Fibroblast of upper back skin (primary cell): Measurements from ENCODE around the gene PNPLA8.
A peak's percentile ranks its signal among the peaks of the same experiment; 100 is the strongest.
"Not testable (repeated sequence)": the region's sequence is repeated elsewhere in the genome, so short reads cannot be mapped to it uniquely, and the experiment has no call there.

Experiments
- DNase-seq: peaks from one replicate; pipeline ENCODE4 v3.0.0-alpha.2; 2013

PNPLA8 gene

DNA sequence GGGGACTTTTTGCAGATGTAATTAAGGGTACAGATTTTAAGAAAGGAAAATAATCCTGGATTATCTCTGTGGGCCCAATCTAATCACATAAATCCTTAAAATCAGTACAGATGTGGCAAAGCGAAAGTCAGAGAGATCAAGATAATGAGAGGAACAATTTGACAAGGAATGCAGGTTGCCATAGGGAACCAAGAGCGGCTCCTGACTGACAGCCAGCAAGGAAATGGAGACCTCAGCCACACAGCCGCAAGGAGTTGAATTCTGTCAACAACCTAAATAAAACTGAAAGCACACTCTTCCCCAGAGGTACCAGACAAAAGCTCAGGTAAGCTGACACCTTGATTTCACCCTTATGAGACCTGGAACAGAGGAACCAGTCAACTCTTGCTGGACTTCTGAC, 3.4 kb upstream of the PNPLA8 start:
- no peak for DNase-seq

DNA sequence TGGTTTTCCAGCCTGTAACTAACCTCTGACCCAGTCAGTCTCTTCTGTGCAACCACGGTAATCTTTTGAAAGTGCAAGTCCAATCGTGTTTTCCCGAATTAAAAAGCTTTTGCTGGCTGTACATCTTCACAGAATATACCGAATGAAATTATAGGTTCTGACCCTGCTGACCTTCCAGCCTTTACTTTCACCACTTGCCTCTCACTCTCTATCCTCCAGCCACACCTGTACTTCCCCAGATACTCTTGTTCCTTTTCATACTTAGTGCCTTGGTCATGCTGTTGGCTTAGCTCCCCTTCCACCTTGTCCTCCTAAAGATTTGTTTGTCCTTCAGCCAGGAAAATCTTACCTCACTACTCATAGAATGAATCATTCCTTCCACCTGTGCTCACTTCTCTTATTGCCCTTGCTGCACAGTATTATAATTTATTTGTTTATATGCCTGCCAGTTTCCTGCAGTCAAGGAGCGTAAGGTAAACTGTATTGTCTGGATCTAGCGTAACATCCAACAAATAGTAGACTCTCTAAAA, 2.3 kb upstream of the PNPLA8 start:
- DNase-seq, result no peak

DNA sequence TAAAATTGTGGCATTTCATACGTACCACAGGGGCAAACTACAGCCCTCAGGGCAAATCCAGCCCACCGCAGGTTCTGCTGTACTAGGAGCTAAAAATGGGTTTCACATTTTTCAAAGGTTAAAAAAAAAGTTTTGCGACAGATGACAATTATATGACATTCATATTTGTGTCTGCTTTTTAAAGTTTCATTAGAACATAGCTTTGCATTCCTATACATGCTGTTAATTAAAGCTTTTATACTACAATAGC, 758 bp upstream of the PNPLA8 start:
- no peak for DNase-seq

DNA sequence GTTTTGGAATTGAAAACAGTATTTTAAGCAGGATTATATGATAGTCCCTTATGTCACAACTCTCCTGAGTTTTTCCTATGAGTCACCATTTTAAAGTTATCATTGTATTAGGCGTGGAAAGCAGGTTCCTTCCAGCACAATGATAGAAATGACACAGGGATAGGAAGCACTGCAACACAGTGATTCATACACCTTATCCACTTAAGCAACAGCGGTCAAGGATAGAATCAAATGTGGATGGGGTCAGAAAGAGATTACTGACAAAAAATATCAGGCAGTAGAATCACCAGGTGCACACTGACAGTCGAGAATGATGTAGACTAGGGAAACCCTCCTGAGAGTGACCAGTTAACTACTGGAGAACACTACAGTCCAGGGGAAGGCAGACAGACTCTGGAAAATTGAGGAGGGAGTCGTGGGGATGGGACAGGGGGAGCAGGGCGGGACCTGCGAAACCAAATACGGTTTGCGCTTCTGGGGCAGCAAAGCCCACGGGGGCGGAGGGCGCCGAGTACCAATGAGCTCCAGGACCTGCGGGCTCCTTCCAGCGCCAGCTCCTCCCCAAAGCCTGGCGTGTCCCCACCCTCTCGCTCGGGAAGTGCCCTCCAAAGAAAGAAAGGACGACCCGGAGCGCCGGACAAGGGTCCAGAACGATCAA, 479 bp downstream of the PNPLA8 start:
- DNase-seq, result peak; percentile 78

DNA sequence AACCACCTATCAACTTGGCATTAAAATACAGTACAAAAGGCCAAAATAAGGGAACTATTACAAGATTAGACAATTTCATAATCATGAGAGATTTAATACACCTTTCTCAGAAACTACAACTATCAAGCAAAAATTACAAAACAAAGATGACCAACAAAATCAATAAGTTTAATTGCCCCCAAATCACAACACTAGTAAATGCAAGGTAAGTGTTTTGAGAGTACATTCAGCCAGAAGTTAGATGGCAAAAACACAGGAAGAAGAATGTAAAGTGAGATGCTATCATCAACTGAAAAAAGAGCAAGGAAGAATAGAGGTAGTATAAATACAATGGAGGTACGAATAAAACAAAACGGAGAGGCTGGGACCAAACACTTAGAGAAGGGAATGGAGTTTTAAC, 3.2 kb downstream of the PNPLA8 start:
- no peak for DNase-seq

DNA sequence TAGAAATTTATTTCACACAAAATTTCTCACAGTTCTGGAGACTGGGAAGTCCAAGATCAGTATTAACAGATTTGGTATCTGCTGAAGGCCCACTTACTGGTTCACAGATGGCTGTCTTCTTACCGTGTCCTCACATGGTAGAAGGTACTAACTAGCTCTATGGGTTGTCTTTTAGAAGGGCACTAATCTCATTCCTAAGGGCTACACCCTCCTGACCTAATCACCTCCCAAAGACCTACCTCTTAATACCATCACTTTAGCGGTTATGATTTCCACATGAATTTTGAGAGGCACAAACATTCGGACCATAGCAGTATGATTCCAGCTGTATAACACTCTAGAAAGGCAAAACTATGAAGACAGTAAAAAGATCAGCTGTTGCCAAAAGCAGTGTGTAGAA, 8.0 kb downstream of the PNPLA8 start:
- no peak for DNase-seq

DNA sequence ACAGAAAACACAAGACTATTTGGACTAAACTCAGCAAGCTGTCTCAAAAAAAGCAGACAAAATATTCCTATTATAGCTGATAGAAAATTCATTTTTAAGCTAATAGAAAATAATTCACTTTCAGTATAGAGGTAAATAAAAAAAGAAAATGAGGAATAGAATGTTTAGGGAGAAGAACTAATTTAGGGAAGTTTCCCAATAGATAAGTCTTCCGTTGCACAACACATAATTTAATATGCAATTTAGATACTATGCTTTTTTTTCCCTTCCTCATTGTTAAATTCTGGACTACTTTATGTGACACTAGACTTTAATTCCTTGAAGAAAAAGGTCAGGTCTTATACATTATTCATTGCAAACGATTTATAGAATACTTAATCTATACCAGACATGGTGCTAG, 10.3 kb downstream of the PNPLA8 start:
- DNase-seq, result no peak

DNA sequence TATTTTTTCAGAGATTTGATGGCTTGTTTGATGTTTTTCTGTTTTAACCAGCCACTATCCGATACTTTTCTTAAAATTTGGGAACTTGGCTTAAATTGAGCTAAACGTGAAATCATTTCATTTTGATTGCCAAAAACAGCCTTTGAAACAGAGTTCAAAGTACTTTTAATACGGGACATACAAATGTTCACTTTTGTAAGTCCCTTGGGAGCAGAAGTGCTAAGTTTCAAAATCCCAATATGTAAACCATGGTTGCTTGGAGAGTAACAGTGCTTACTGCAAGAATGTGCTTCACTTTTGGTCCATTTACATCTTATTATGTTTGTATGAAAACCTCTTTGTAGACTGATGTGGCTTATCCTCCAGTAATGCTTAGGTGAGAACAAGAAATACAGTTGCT, 10.9 kb downstream of the PNPLA8 start:
- DNase-seq, result no peak

DNA sequence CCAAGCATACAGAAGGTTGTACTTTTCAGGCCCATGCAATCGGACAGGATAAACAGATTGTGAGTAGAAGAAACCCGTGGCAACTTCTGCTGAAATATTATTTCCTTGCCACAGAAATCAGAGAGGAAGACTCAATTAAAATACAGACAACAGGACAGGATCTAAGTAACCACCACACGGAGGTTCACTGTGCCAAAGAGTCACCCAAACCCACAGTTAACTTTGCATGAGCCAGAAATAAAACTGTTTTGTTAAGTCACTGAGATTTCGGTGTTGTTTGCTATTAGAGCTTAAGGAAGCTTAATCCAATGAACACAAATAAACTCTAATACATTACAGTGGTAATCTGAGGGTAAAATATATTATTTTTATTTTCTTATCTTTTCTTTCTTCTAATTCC, 14.0 kb downstream of the PNPLA8 start:
- no peak for DNase-seq

DNA sequence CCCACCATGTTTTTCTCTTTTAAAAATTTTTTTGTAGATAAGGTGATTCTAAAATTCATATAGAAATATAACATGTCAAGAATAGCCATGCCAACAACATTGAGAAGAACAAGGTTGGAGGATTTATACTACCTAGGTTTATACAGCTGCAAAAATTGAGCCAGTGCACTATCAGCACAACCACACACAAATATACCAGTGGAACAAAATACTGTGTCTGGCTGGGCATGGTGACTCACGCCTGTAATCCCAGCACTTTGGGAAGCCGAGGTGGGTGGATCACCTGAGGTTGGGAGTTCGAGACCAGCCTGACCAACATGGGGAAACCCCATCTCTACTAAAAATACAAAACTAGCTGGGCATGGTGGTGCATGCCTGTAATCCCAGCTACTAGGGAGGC, 21.4 kb downstream of the PNPLA8 start:
- not testable (repeated sequence) for DNase-seq

DNA sequence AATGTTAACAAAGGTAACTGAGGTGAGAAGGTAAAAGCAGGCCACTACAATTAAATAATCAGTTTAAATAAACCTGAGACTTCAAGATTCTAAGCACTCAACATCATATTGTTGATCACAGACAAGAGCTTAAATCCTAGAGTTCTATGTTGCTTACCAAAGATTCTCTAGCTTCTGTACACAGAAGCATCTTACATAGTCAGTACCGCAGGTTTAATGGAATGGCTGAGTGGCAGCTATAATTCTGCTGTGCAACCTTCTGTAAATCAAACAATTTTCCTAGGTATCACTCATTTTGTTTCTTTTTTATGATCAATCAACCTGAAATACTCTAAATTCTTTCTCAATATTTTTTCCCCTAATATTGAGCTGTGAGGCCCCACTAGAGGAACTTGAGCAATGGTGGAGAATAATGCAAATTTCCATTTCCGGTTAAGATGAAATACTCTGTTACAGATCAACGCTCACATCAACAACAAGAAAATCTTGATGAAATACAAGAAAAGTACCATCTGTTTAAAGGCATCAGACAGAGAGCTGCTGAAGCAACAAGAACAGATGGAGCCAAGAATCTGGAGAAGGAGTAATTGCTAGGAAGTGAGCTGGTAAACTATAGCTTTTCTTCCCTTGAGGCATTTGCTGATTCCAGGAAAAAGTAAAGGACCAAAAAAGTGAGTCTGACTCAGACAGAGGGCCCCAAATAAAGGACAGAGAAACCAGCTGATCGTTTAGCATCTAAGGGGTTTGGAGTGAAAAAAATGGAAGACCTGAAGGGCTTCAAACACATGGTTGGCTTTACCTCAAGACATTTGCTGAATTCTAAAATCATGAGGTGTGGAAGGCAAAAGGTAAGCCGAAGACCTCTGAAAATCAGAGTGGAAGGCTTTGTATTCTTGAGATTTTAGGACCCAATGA, 22.6 kb downstream of the PNPLA8 start:
- peak; percentile 18 for DNase-seq

DNA sequence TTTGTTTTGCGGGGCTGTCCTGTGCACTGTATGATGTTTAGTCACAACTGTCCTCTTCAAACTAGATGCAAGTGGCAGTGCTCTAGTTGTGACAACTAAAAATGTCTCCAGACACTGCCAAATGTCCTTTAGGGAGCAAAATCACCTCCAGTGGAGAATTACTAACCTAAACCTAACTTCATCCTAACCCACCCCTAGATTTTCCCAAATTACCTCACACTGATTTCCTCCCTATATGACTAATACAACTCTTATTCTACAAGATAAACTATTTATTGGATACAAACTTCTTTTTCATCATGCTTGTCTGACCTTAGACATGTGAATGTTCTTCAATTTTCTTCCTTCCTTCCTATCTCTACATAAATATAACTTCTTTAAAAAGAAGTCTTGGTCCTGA, 26.4 kb downstream of the PNPLA8 start:
- DNase-seq, result no peak

DNA sequence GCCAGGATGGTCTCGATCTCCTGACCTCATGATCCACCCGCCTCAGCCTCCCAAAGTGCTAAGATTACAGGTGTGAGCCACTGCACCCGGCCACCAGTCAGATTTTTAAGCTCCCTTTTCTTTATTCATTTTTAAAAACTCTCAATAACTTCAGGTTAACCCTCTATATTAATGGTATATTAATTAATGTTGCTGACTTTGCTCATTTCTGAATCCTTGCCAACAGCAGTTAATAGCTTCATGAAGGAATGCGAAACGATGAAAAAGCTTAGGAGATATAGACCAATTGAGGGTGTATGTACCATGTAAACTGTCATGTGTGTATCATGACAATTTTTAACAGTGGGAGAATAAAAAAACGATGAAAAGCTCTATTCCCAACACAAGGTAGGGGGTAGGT, 27.5 kb downstream of the PNPLA8 start:
- no peak for DNase-seq

DNA sequence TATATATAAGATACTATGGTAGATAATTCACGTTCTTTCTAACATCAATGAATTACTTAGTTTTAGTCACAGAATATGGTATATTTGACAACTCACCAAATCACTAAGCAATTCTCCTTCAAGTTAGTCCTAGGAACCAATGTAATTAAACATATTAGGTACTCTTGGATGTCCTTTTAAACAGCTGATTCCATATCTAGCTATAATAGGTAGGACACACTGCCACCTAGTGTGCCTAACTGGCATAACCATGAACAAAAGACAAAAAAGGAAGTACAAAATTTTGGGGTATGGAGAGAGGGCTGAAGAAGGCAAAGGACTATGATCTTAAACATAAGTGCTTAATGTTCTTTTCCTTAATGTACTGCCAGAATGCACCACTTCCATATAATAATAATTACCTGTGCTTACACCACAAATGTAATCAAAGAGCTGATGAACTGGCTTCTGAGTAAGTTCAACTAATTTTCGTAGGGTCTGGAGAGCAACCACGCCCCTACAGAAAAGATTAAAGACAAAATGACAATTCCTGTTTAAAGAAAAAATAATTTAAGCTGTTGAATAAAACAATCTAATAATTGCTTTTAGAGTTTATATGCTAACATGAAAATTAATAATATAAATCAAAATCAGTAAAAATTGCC, 28.7 kb downstream of the PNPLA8 start:
- peak; percentile 46 for DNase-seq

DNA sequence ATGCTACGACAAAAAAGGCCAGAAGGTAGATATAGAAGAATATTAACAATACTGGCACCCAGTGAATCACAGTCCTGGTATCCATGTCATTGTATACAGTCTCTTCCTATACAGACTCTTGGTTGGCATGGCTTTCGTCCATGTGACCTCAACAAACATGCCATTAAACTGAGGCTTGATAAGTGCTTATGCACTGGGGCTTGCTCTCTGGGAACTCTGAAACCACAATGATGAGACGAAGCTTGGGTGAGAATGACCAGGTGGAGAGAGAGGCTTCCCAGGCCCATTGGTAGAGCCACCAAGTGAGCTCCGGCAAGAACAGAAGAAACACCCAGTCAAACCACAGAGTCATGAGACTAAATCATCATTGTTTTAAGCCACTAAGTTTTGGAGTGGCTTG, 33.2 kb downstream of the PNPLA8 start:
- no peak for DNase-seq

DNA sequence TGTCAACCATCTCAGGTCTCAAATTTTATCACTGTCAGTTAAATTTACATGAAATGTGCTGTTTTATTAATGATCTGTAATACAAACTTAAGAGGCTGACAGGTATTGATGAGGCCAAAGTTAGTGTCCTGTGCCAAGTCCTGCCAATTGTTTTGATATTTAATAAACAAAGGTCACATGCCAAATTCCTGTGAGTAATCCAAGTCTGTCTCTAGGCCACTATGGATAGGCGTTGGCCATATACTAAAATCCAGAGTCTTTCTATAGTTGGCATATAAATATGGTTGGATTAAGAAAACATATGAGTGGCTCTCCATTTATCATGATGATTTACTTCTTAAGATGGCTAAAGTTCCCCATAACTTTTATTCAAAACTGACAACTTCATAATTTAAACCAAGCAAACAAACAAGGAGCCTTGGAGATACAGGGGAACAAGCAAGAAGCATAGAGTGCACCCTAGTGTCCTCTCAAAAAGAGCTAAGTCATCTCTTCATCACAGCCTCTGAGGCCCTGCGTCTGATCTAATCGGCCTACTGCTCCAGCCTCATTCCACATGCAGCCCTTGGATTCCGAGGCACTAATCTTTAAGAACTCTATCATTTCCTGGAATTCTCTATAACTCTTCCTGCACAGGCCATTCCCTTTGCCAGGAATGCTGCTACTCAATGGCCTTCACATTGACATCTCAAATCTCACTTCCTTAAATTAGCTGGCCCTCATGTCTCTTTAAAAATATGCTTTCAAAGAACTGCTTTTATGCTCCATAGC, 37.0 kb downstream of the PNPLA8 start:
- no peak for DNase-seq

DNA sequence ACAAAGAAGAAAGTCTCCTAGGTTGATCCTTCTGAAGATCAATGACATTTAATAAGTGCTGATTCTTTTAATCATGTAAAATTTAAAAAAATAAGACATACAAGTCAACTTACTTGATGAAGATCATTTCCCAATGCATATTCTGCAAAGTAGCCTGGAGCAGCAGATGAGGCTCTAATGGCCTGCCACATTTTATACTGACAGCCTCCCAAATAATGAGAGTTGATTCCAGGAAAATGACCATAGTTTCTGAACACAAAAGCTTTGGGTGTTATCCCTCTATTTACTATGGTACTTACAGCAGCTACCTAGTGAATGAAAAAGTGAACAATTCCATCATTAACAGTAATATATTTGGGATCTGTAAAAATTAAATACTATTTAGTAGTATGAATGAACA, 38.3 kb downstream of the PNPLA8 start:
- no peak for DNase-seq

DNA sequence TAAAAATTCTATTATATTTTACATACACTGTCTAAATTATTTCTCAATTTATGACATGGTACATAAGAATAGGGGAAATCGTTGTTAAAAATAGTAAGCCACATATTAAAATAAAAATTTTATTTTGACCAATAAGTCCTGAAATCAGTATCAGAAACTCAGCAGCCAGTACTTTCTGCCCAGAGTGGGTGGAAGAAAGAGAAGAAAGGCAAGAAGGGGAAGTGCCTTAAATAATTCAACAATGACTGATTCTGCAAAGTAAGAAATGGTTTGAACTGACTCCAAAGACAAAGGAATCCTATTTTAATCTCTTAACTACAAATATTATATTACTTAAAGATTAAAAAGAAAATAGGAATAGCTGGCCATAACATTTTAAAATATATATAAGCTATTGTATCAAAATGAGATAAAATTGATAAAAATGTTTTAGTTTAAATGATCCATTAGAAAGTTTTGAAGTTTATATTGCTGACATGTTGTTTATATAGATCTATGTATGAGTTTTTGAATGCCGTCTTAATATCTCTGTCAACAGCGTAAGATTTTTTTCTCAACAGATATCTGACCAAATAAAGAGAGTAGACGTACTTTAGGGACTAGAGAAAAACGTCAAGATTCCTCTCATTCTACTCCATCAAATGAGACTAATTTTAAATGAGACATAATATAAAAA, 39.5 kb downstream of the PNPLA8 start:
- DNase-seq, result peak; percentile 44

DNA sequence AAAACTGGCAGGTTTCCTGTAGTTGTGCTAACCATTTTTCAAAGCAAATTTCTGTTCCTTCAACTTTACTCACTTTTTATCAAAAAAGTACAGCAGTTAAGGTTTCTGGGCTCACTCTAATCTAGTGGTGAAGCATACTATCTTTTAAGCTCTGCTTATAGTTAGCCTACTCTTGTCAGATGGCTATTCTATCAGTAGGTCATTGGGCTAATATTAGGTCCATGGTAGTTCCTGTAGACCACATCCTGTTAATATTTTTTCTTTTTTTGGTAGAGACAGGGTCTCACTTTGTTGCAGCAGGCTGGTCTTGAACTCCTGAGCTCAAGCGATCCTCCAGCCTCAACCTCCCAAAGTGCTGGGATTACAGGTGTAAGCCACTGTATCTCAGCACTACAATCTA, 41.8 kb downstream of the PNPLA8 start:
- no peak for DNase-seq

DNA sequence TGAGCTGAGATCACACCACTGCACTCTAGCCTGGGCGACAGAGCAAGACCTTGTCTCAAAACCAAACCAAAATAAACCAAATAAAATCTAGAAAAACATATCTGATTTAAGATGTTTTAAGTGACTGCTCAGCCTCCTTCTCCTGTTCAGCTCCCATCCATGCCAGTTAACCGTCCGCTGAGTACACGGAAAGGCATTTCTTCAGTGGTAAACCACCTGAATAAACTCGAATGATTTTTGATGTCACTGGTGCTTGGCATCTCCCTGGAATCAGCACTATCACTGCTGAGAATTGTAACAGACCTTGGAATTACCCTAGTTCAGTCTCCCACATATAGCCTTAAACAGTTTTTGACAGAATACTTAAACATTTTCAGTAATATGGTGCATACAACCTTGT, 45.6 kb downstream of the PNPLA8 start:
- DNase-seq, result no peak

DNA sequence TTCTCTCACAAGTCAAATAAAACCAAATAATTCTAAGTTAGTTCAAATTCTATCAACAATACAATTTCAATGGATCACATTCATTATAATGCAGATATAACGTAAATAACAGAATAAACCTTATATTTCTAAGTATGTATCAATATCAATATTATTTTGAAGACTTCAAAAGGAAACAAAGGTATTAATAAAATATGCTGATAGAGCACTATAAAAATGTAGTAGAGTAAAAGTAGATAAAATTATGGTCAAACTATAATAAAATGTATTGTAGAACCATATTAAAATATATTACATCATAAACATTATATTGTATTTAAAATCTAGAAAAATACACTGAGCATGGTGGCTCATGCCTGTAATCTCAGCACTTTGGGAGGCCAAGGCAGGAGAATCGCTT, 46.2 kb downstream of the PNPLA8 start:
- no peak for DNase-seq

DNA sequence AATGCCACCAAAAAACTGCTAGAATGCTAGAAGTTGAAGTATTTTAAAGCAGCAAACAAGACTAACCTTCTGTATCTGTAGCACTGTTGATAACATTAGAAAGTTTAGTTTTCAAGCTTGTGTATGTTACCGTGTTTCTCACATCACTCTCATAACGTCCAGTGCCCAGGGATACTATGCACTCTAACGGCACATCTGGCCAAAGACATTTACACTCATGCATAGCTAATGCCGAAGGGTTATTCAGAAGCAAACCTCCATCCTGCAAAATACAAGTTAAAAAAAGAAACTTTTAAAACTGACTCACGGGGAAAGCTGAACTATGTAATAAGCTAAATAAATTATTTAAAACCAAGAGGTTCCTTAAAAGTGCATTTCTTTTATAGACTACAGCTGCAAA, 46.8 kb downstream of the PNPLA8 start:
- no peak for DNase-seq

DNA sequence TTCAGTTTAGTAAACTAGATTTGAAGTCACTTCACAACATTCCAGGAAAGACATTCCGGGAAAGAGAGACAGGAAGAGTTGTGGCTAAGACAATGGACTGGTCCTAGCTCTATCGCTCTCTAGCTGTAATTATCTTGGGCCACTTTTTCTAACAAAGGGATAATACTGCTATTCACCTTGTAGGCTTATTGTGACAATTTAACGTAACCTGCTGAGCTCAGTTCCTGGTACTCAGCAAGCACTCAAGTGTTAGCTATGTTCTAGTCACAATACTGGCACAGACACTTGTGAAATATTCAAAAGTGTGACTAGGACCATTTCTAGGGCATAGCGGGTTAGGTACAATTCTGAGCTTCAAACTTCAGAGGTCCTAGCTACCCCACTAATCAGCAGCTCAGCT, 57.7 kb downstream of the PNPLA8 start:
- no peak for DNase-seq
